Inflammatory macrophage treated with lipopolysaccharide for 4 hours (primary cell): ENCODE results near the gene SH3BGRL2.
"Not testable (repeated sequence)": the region's sequence is repeated elsewhere in the genome, so short reads cannot be mapped to it uniquely, and the experiment has no call there.

ENCODE experiments used
- DNase-seq: peaks from one replicate; pipeline ENCODE4 v3.0.0-alpha.2; 2020

SH3BGRL2 gene

DNA sequence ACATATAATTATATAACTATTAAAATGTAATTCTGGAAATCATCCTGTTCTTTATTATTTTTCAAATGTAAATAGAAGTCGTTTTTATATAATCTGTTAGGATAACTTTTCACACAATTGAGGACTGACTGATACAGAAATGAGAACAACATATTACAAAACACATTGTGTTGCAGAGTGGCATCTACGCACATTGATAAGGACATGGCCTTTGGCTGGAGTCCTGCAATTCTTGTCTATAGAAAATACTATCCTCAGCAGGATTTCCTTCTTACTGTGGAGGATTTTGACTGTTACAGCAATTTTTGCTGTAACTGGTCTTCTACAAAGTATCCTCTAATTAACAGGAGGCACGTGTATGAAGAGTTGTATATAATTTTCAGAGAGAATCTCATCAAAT lies 19.8 kb downstream of the SH3BGRL2 start:
- DNase-seq = no peak

DNA sequence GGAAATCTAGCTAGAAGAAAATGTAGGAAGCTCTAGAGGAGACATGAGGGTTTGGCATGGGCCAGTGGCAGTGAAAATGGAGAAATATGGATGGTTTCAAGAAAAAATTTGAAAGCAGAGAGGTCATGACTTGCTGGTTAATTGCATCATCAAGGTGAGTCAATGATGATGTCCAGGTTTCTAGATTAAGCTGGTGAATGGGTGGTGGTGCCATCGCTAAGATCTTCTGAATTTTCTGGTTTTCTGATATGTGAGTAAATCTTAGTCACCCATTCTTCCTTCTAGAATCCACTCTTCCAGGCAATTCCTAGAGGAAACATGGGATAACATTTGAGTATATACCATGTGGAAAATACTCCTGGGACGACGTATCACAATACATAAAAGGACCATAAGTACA lies 25.0 kb downstream of the SH3BGRL2 start:
- no peak for DNase-seq

DNA sequence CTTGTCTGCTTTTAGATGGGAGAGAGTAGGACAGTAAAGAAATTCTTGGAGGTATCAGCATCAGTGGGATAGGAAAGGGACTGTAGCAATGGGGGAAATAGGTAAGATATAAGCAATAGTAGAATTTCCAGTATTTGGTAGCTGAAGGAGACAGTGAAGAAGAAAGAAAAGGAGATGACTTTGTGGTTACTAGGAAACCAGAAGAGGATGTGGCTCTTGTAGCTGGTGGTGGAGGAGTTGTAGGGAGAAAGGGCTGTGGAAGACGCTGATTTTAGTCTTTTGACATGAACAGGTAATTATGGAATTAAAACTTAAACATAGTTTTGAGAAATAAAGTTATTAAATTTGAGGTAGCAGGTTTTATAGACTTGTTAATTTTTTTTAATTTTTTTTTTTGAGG lies 26.1 kb downstream of the SH3BGRL2 start:
- DNase-seq = no peak

DNA sequence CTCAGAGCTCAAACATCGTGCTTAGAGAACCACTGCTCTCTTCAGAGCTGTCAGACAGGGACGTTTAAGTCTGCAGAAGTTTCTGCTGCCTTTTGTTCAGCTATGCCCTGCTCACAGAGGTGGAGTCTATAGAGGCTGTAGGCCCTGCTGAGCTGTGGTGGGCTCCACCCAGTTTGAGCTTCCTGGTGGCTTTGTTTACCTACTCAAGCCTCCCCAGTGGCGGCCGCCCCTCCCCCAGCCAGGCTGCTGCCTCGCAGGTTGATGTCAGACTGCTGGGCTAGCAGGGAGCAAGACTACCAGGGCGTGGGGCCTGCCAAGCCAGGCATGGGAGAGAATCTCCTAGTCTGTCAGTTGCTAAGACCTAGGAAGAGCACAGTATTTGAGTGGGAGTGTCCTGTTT lies 32.5 kb downstream of the SH3BGRL2 start:
- not testable (repeated sequence) for DNase-seq

DNA sequence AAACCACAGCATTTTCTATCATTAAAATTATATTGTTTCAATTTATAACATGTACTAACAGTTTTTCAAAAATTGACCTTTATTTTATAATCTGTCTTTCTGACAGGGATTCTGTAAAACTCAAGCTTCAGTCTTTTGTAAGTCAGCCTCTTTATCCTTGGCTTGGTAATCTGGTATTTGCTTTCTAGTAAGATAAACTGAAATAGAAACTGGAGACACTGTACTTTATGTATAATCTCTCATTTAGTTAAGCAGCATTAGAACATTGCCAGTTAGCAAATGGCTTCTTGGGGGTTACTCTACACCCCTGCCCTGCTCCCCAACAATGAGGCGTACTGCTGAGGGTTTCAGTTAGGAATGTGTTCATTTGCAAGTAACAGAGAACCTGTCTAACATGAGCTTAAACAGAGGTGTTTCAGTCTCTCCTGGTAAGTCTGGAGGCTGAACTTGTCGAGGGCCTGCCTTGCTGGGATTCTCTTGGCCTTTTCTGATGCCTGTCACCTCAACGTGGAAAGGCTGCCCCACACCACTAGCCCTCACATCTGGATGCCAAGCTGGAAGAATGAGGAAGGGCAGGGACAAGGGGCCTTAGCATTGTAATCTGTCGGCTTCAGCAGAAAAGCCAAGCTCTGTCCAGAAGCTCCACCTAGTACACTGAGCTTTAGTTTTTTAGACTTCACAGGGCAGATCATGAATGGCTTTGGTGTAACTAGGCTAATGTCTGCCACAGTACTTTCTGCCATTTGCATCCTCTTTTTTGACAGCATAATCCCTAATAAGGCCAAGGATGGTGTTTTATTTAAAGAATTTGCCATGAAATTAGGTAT lies 34.8 kb downstream of the SH3BGRL2 start:
- DNase-seq = no peak

DNA sequence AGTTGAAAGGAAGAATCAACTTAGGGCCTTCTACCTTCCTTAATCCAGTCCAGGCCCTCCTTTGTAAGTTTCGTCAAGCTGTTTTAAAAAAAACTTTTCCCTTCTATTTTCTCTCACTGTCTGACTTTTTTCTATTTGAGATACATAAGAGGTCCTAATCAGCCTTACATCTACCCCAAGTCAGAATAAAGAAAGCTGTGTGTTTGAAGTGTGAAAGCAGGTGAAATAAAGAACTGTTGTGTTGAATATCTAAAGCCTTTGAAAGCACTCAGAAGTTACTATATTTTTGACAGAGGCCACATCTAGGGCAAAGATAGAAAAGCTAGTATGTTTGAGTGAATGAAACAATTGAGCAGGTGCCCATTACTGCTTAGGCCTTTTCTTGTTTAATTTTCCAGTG lies 35.5 kb downstream of the SH3BGRL2 start:
- DNase-seq = no peak

DNA sequence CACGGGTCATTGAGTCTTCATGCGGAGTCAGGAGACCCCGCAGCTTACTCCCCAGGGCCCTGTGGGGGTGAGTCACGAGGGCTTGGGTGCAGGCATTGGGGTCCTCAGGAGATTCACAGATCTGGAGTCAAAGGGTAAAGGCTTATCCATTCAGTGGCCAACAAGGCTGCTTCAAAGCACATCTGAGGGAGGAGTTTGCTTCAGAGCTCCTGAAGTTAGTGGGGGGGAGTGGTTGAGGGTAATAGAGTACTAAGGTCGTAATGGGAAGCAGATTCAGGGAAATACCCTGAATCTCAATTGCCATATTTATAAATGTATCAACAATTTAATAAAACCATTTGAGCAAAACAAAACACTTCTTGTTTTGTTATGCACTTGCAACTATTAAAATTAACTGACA lies 37.3 kb downstream of the SH3BGRL2 start:
- DNase-seq = no peak

DNA sequence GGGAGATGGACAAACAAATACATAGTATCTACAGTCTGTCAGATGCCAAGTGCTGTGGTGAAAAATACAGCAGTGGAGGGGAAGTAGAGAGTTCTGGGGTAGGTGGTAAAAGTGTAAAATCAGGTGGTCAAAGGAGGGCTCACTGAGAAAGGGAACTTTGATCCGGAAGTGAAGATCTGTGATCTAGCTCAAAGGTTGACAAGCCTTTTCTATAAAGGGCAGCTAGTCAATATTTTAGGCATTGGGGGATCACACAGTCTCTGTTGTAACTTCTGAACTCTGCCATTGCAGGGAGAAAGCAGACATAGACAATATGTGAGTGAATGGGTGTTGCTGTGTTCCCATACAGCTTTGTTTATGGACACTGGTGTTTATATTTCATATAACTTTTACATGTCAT lies 38.6 kb downstream of the SH3BGRL2 start:
- DNase-seq = no peak

DNA sequence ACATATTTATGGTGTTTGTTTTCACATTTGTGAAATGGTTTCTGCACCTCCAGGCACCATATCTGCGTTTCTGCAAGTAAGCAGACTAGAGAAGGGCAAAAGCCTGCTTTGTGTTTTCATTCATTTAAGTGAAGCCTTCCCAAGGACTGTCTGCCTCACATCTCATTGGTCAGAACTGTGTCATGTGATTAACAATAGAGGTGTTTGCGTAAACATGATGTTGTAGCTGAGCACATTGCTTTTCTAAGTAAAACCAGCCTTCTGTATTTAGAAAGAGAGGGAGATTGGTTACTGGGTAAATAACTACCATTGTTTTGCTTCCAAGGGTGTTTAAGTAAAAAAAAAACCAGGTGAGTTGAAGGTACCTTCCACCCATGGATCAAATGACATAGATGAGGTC lies 39.7 kb downstream of the SH3BGRL2 start:
- no peak for DNase-seq

DNA sequence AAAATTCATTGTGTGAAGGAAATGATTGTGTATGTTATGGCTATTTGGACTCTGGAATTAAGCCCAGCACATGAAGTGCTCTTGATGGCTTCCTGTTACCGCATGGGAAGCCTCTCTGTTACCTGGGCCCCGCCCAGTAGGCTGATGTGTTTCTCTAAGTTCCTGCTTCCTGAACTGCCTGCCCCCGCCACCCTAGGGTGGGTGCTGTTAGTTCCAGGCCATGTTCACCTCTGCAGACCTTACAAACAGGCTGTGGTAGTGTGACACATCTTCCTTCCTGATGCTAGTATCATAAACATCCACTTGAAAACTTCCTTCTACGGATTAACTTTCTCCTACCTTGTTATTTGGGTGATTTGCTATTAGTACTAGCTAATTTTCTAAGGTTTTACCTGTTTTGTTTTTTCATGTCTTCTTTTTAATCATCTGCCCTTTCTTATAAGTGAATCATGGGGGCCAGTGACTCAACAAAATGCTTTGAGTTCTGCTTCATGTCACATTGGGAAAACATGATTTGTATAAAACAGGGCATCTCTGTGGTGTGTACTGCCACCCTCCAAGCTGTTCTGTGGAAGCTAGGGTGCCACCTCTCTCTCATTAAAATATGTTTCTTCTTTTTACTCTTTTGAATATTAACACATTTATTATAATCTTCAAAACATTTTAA lies 40.6 kb downstream of the SH3BGRL2 start:
- DNase-seq = no peak

DNA sequence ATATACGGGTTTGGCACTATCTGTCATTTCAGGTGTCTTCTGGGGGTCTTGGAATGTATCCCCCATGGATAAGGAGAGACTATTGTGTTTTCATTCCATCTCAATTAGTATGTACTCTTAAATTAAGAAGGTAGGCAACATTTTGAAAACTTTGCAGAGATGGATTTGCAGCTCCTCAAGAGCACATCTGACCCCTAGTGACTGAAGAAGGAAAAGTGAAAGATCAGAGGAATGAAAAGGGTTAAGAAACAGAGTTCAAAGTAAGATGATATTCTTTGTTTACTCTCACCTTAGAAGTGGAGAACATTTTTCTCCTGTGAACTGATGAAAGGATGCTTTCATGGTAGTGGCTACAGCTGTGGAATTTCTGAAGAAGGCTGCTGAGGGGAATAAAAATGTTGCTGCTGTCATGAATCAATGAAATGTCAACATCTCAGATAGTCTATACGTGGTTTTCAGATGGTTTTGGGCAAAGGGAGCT lies 41.5 kb downstream of the SH3BGRL2 start:
- no peak for DNase-seq

DNA sequence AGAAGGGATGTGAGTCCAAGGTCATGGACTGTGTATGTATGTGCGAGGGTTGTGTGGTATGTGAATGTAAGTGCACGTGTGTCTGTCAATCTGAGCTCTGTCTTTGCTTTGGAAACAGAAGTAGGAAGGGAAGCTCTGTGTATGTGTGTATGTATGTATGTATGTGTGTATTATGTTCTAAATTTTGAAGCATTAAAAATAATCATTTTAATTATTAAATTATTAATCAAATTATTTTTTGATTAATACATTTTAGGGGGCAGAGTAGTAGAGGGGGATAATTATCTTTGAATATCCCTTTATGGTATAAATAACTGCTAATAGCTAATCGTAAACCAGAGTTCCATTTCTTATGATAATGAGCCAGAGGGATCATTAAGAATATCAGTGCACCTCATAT lies 42.8 kb downstream of the SH3BGRL2 start:
- no peak for DNase-seq

DNA sequence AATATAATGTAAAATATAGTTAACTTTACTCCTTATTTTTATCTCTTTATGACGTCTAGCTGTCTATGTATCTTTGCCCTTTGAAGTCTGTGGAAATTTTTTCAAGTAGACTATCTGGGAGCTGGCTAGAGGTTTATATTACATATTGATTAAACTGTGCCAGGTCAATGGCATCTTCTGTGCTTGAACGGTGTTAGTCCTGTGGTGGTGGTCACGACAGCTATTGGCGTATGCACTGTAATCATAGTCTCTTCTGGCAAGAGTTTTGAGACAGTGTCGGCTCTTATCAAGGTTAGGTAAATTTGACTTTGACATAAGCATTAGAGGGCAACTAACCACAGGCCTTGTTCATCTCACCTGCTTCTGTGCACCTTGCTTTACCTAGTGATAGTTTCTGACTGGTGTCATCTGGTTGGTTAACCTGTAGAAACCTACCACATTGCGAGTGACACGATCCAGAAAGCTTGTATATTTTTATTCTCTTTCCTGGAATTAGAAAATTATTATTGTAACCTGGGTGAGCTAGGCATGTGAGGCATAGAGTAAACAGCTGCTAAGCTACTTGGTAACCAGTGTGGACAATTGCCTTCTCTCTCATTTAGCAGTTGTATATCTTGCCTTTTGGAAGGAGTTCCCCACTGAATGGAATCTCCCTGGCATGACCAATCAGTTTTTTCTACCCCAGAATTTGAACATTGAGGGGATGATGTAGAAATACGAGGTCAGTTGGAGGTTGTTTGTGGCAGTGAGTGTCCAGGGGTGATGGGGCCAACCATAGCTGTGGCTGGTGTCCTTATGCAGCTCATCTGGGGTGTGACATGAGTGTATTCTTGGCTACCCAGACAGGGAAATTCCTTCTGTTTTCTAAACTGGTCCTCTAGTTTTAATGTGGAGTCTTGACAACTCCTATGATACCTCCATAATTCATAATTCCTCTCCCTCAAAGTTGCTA lies 45.9 kb downstream of the SH3BGRL2 start:
- no peak for DNase-seq

DNA sequence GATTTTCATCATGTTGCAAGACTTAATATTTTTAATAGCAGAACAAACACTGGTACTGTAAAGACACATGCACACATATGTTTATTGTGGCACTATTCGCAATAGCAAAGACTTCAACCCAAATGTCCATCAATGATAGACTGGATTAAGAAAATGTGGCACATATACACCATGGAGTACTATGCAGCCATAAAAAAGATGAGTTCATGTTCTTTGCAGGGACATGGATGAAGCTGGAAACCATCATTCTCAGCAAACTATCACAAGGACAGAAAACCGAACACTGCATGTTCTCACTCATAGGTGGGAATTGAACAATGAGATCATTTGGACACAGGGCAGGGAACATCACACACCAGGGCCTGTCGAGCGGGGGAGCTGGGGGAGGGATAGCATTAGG lies 51.6 kb downstream of the SH3BGRL2 start:
- DNase-seq = not testable (repeated sequence)

DNA sequence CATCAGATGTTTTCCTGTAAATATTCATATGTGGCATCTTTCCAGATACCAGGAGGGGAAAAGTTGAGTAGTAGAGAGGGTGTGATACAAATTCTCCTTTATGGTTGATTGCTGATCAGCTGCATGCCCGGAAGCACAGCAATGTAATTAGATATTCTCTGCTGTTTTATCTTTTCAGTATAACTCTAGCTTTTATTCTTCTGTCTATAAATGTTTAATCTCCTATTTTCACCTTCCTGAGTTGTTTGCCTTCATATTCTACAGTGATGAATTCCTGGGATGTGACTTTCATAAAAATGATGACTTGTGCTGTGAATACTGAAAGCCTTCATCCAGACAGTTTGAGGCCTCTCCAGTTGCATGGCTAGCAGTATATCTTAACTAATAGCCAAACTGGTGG lies 53.7 kb downstream of the SH3BGRL2 start:
- DNase-seq = no peak

DNA sequence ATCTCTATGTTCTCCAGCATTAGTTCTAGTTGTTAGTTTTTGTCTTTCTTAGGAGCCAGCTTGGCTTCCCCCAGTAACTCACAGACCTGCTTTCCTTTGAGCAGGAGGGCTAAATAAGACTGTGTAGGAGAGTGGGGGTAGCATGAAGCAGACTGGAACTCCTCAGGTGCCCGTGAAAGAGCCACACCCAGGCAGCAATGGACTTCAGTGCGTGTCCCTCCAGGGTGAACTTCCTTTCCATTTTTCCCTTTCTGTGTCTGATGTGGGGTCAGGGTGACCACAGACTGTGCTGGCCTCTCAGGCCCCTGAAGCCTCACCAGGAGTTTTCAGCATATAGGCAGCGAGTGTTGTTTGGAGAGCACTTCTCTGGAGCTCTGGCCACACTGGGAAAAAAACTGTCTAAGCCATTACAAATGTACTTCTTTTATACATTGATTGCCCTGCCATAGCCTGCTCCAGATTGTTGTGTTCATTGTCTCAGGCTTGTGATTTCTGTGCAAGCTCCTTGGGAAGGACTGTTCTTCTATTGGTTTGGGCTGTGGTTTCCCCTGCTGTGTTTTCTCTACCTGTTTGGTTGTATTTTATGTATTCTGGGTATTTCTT lies 55.7 kb downstream of the SH3BGRL2 start:
- no peak for DNase-seq

DNA sequence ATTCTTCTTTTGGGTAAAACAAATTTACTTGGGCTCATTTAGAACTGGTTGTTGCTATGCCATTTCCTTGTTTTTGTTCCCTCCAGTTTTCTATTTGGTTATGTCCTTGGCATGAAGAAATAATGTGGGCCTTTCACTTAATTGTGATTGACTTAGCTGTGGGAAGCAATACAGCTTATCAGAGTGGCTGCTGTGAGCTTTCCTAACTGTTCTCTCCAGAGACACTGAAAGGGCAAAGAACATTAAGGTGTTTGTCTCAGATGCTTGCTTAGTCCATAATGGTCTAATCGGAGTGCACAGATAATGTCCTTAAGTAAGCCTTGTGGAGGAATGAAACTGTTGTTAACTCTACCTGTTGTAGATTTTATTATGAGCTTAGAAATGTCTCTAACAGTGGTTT lies 56.6 kb downstream of the SH3BGRL2 start:
- DNase-seq = no peak

DNA sequence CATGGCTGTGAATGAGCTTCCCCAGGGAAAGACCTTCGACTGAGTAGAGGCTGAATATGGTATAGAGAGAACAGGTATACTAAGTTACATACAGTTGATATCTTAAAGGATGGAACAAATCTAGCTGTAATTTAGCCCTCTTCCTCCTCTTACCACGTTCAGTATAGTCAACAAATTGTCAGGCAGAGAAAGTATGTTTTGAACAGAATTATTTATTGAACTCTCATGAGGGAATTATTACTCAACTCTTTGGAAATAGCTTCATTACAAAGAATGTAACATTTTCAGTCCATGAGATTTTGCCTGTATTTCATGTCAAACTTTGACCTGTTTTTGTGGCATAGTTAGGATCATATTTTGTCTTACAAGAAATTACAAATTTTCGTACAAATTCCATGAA lies 63.0 kb downstream of the SH3BGRL2 start:
- no peak for DNase-seq

DNA sequence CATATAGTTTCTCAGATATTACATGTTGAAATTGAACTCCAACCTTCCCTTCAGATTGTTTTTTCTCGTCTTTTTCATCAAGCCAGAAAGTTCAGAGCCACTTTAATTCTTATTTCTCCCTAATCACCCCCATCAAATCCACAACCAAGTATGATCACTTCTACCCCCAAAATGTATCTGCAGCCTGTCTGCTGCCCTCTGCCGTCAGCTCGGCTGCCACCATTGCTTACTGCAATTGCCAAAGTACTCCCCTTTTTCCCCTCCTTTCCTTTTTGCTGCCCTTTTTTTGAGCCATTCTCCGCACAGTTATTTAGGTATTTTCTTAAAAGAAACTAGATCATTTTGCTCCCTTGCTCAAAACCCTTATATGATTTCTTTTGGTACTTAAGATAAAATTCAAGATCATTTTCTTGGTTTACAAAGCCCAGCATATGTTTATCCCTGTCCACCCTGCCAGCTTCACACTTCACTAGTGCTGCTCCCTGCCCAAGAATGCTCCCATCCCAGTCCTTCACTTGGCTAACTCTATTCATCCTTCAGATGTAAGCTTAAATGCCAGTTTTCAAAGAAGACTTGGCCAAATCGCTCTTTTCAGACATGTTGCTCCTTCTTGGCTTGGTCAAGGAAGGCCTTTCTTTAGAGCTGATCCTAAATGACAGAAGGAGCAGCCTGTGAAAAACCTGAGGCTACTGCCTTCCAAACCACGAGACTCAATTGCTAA lies 63.7 kb downstream of the SH3BGRL2 start:
- no peak for DNase-seq

DNA sequence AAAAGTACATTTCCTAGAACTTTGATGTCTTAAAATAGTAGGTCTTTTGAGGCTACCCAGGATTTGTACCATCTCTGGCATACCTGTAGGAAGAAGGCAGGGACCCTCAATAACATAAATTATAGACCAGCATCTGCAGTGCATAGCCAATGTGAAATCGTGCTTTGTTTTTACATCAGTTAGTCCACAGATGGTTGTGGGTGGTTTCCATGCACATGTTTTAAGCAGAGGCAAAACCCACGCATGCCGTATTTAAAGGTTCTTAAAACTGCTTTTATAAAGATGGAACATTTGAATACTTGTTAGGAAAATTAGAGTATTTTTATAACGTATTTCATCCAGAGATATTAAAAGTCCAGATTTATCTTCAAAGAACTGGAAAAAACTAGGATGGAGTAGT lies 66.3 kb downstream of the SH3BGRL2 start:
- DNase-seq = no peak

DNA sequence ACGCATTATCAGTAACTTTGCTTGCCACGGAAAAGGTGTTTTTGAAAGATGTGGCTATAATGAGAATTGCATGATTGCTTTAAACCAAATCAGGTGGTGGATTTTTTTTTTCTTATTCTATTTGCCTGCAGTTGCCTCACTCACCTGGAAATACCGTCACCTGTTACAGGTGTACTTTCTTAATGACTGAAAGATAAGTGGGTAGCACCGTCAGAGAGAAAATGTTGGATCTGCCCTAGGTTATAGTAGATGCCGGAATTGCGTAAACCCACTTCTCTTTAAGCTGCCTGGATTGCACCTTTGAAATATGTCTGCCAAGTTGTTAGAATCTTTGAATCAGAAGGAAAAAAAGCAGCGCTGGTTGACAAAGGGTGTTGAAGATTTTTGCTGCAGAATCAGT lies 68.5 kb downstream of the SH3BGRL2 start:
- DNase-seq = no peak

DNA sequence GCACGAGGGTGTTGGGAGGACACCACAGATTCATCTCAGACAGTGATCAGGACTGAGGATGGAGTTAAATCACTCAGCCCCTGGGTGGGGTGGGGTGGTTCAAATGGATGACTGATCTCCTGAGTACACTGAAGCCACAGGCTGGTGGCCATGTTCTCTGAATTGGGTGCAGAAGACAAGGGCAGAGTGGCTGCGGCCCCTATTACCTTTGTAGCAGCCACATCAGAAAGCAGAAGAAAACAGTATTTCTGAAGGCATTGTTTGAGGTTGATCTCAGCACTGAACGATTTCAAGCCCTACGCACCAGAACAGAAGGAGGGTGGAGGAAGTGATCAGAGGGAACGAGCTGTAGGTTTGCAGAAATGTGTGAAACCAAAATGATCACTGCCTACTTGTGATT lies 71.6 kb downstream of the SH3BGRL2 start:
- no peak for DNase-seq
